ENCODE data around the gene EML1.
"Not testable (repeated sequence)": the region's sequence is repeated elsewhere in the genome, so short reads cannot be mapped to it uniquely, and the experiment has no call there.

The EML1 gene

DNA sequence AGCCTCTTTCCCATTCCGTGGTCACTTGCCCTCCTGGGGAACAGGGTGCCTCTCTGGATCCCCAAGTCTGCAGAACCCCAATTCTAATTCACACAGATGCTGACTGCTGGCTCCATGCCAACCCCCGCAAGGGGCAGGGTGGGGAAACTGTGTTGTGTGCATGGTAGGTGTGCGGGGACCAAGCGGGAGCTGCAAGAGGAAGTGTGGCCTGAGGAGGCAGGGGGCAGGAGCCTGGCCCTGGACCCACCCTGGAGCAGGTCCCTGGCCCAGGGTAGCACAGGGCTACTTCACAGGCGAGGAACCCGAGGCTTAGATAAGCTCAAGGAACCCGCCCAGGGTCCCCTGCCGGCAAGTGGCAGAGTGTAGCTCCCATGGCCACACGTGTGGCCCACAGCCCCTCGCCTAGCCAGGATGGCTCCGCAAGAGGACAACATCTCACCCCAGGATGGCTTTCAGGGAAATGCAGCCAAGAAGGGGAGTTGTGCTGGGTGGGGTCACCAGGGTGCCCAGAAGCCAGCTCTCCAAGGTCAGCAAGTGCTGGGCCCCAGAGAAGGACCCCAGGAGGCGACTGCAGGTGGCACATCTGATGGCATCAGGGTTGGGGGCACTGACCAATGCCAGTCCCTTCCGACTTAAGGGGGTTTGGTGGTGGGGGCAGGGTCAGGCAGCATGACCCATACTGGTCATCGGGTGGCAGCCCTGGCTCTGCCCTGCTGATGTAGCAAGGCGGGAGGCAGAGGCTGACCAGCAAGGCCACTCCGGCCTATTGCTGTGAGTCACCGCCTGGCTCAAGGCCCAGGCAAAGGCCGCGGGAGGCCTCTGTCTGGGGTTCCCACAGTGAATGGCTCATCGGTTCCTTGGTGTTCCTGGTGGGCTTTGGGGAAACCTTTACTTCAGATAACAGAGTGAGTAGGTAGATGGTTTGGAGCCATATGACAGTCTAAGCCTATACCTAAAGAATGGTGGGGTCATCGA lies 37.3 kb upstream of the EML1 start:
- DNase-seq, result peak; percentile 76

DNA sequence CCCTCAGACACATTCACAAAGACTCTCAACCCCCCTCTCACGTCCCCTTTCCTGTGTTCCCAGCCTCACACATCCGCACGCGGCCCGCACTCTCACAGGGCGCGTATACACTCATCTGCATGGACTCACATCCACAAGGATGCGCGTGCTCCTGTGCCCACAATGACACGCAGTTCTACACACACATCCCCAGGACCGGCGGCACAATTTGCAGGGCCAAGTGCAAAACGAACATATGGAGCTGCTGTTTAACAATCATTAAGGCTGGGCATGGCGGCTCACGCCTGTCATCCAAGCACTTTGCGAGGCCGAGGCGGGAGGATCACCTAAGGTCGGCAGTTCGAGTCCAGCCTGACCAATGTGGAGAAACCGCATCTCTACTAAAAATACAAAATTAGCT lies 36.4 kb upstream of the EML1 start:
- no peak for DNase-seq

DNA sequence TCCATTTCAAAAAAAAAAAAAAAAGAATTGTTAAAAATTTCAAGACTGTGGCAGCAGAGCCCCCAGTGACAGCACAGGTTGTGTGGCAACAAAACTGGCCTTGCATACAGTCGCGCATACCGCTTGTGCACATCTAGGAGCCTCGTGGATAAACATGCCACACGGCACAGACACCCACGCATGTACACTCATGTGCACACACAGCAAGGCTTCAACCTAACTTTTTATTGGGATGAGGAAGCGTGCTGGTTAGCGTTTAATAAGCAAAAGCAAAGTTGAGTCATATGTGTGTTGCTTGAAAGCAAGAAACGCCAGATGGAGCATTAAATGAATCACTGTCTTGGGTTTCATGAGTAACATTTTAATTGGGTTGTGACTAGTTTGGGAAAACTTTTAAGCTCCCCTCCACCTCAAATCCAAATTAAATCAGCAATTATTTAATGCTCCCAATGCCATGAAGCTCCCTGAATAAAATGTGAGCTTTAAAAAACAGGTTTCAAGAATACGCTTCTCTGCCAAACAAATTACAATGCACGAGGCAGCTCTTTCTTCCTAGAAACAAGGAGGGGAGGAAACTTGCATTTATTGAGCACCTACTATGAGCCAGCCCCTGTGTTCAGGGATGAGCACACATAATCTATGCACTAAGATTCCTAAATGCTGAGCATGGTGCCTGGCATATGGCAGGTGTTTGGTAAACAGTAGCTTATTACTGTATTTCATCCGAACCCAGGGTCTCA lies 35.7 kb upstream of the EML1 start:
- peak; percentile 93 for DNase-seq

DNA sequence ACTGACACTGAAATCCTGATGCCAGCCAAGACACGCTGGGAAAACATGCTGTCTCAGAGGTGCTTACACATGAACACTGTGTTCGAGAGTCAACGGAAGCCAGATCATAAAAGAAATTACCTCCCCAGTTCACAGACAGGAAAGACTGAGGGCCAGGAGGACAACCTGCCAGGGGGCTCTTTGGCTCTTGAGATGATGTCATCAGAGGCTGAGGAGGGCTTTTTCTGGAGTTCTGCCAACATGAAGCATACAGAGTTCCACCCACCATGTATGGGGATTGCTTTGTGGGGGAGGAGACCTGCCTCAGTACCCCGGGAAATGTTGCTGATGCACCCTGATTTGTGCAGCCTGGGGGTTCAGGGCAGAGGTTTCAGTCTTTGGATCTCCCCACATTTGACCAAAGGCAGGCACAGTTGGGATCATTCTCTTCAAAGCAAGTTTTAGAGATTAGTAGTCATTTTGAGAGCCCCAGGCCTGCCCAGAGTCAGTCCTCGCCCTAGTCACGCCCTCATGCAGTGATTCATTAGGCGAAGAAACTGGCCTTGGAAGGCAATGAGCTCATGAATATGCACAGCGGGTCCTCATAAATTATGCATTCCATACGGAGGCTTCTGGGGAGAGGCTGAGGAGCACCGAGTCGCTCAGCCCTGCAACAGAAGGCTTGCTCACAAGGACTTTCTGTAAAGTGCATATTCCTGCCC lies 34.9 kb upstream of the EML1 start:
- DNase-seq, result peak; percentile 4

DNA sequence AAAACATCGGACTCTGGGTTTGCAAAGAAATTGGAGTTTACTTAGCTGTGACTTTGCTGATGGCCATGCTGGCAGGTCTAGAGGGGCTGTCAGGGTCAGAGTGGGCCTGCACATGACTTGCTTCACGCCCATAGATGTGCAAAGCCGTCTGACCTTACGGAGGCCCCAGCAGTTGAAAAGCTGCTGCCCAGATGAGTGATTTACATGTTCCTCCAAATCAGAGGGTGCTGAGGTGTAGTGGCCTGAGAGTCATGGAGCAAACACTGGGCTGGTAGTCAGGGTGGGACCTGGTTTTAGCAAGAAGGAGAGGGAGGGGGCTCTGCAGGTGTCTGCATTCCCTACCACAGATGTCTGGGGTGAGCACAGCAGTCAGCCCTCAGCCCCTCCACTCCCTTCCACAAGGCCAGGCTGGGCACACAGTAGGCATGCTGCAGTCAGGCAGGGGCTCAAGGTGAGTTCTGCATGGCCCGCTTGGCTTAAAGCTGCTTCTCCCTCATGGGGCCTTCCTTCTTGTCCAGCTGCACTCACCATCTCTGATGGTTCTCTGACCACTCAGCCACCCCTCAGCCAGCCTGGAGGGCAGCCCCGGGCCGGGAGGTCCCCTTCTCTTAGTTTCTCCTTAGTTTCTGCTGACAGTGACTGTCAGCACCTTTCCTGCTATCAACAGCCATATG lies 34.2 kb upstream of the EML1 start:
- no peak for DNase-seq

DNA sequence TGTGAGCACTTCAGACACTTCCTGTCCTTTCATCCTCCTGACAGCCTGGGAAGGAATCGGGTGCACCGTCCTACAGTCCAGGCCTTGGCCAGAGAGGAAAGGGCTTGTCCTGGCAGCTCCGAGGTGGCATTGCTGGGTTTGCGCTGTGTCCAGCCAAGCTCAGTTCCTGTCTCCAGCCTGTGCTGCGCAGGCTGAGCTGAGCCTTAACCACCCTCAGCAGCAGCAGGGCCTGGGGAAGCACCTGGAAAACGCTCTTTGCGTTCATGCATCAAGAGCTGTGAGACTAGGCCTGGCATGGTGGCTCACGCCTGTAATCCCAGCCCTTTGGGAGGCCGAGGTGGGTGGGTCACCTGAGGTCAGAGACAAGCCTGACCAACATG lies 33.7 kb upstream of the EML1 start:
- no peak for DNase-seq

DNA sequence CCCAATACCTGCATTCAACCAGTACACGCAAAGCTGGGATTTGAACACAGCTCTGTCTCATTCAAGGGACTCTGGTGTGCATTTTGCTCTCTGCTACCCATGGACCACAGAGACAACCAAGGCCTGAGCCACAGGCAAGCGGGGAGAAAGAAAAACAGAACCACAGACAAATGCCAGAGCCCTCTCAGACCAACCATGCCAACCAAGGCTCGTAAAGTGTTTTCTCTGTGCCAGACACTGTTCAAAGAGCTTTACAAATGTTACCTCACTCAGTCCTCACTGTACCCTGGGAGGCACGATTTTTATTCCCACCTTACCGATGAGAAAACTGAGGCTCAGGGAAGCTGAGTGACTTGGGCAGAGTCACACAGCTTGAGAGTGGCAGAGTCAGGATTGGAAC lies 32.4 kb upstream of the EML1 start:
- DNase-seq, result no peak

DNA sequence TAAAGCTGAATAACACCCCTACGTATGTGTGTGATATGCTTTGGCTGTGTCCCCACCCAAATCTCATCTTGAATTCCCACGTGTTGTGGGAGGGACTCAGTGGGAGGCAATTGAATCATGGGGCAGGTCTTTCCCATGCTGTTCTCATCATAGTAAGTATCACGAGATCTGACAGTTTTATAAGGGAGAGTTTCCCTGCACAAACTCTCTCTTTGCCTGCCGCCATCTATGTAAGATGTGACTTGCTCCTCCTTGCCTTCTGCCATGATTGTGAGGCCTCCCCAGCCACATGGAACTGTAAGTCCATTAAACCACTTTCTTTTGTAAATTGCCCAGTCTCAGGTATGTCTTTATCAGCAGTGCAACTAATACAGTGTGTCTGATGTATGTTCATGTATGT lies 30.3 kb upstream of the EML1 start:
- not testable (repeated sequence) for DNase-seq

DNA sequence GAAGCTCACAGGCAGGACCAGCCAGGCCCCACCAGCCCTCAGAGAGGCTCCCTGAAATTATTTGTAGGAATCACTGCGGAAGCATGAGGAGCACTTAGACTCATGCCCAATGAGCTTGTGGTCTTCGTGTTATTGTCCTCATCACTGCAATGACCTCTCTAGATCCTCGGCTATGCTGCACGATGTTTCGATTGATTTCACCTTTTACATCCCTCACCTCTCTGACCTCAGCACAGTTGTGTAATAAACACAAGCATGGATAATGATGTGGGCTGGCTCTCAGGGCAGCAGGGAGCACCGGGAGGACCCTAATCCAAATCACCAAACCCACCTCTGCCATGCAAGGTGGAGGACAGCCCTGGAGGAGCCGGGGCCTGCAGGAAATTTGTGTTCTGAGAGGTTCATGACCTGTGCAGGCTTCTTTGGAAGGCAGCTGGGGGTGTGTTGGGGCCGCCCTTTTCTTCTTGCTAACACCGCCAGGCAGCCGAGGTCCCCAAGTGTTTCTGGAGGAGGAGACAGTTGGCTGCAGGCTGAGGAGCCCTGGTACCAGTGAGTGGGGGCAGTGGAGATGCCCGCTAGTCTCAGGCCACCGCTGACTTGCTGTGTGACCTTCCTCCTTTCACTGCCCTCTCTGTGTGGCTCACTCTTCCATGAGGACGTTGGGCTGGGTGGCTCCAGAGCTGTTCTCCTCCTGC lies 29.5 kb upstream of the EML1 start:
- no peak for DNase-seq

DNA sequence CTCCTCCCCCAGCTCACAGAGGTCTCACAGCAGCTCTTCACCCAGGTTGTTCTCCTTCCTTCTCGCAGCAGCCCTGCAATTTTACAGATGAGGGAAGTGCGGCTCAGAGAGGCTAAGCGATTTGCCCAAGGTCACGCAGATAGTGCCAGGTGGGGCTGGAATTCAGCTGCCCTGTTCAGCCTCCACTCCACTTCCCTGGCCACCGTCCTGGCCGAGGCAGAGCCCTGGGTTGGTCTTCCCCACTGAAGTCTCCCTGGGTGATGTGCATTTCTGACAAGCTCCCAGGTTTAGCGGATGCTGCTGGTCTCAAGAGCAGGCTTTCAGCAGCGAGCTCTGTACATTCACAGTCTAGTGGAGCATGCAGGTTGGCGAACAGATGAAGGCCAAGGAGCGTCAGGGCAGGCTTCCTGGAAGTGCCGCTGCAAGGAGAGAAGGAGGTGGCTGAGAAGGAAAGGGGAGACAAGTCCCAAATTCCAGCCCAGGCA lies 28.9 kb upstream of the EML1 start:
- DNase-seq, result no peak

DNA sequence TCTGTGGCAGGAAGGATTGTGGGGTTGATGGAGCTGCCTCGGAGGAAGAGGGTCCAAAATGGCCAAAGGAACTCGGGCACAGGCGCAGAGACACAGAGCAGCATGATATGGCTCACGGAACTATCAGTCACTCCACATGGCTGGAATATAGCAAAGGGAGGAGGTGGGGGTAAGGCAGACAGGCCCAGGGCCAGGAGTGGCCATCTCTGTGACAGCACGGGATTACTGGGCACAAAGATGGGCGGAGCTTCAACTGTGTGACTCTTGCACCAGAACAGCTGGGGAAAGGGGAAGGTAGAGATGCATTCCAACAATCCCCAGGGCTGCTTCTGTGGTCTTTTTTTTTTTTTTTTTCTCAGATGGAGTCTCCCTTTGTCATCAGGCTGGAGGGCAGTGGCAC lies 24.8 kb upstream of the EML1 start:
- DNase-seq, result no peak

DNA sequence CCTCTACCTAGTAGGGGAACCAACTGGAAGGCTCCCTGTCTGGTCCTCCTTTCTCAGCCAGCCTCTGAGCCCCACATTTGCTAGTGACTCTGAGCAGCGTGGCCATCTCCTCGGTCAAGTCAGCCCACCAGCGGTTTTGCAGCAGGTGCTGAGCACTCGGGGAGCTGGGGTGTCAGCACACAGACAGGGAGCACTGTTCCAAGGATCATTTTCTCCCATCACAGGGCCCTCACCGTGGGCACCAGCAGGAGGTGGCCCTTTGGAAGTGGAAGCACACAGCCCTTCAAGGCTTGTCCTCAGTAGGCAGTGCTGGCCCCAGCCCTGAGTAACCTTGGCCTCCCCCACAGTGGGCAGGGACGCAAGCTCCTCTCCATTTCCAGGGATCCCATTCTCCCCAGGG lies 24.1 kb upstream of the EML1 start:
- DNase-seq, result no peak

DNA sequence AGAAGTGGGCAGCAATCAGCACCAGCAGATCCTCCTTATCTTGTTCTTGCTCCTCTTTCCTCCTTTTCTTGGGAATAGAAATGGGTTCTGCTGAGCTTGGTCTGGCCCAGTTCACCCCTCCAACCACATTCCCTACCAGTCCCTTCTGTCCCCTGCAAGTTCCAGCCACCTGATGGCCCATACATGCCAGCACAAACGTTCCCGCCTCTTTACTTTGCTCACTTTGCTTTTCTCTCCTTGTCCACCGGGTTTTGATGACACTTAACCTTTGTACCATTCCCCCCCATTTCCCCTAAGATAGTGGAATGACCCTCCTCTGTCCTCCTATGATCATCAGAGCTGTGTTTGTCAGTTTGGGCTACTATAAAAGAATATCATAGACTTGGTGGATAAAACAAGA lies 23.4 kb upstream of the EML1 start:
- no peak for DNase-seq

DNA sequence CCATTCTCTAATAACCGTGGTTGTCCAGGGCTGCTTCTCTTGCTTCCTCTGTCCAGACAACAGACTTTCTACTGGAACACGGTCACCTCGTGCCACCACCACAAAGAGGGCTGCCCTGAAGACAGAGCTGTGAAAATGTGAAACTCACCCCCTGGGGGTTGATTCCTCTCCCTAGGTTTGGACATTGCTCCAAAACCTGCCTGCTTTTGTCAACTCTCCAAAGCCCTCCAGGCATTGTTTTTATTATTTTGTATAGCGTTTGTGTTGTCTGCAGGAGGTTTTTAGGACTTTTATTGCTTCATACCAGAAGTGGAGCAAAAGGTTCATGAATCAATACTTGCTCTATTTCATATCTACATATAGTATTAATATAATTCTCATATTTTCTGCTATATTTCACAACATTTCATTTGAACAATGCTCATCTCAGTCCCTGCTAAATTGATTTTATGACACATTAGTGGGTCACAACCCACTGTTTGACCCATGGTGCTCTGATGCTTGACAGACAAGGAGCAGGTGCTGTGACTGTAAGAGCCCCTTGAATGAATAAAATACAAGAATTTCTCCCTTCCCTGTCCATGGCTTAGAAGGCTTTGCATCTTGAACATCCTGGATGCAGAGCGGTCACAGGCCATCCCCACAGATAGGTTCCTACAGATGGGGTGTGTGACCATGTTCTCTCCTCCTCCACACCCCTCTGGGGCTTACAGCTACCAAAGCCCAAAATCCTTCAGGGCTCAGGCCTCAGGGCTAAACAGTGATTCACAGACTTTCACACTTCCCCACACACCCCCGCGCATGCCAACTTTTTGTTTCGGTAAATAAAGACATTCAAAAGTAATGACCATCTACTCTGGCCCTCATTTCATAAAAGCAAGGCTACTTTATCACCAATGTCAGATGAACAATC lies 20.6 kb upstream of the EML1 start:
- no peak for DNase-seq

DNA sequence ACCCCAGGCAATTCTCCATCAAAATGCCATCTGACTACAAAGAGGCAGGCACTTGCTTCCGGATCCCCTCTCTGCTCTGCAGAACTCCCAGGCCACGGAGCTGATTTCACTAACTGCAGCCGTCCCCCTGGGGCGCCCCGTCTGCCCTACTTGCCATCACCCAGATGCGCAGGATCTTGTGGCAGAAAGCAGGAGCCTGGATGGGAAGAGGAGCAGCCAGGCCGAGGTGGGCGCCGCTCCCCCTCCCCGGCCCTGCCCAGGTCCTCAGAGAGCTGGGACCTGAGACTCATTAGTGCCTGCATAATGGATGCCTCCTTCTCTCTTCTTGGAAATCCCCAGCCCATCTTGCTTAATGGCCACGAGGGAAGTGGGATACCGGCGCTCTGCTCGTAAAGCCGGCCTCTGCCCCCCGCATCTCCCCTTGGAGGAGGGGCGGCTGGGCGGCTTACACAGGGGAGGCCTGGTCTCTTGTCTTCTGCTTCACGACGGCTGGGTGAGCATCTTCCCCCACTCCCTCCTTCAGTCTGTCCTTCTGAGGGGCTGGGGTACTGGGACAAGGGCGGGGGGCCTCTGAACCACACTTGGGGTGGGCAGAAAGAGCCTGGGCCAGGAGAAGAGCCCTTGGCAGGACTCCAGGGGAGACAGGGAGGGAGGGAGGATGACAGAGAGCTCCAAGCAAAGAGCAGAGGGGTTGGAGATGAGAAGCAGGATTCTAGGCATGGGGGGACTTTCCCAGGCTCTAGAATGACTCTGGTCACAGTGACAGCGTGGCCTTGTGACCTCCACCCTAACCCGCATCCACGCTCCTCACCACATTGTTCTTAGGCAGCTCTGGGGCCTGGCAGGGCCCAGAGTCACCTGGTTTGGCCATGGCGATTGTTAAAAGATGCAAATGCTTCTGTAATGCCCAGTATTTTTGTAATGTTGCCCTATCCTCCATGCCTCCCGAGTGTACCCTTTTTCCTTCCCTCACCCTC lies 19.4 kb upstream of the EML1 start:
- no peak for DNase-seq

DNA sequence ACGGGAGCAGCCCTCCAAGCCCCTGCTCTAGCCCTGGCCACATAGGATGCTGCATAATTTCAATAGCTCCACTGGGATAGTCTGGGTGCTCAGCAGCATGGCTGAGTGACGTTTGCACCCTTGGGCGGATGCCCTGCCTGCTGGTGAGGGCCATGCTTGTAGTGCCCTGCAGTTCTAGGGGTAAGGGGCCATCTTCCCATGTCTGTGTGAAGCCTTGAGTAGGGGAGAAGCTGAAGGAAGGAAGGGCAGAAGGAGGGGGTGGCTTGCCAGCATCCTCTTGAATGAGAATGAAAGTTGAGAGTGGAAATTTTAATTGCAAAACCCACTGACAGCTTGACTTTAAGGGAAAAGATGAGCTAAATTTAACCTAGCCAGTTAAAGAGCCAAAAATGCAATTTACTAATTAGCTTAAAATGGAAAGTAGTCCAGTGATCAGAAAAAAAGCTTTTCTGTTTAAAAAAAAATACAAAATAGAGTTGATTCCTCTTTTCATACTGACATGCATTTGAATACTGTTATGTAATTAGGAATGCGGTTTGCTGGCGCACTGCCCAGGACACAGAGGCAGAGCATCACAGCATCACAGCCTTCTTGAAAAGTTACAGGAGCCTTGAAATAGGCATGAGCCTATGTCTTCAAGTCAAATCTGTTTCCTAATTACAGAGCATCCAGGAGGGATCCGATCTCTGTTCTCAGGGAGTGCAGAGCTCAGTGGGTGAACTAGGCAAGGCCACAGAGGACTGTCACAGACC lies 18.5 kb upstream of the EML1 start:
- no peak for DNase-seq

DNA sequence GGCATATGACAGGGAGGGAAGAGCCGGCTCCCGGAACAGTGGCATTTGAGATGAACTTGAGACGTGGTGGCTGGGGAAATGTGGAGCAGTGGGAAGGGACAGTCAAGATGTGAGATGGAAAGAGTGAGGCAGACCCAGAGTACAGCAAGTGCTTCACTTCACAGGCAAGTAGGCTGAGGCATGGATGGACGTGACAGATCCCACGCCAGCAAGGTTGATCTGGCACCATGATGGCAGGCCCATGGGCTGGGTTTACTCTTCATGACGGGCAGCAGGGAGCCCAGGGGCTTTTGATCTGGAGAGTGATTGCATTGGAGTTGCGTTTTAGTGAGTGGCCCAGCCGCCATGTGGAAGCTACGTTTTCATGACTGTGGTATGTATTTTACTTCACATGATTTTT lies 17.9 kb upstream of the EML1 start:
- DNase-seq, result no peak

DNA sequence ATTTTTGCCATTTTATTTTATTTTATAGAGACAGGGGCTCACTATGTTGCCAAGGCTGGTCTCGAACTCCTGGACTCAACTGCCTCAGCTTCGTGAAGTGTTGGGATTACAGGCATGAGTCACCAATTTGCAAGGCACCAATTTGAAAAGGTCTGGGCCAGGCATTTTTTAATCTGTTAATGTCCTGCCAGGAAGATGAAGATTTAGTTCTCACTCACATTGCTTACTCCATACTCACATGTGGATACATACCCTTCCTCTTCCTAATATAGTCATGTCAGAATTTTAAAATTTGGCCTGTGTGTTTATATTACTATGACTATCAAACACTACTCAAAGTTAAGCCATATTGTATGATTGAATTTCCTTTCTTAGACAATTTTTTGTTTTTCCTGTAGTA lies 15.3 kb upstream of the EML1 start:
- DNase-seq, result no peak

DNA sequence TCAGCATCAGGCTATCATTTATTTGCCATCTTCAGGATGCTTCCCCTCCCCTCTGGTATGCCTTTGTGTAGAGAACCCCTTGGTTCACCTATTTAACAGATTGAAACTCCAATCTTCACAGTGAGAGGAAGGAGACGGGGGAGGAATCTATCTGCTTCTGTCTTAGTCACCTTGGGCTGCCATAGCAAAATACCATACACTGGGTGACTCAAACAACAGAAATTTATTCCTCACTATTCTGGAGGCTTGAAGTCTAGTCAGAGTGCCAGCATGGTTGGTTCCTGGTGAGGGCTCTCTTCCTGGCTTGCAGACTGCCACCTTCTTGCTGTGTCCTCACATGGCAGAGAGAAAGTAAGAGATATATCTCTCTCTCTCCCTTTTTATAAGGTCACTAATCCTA lies 13.5 kb upstream of the EML1 start:
- peak; percentile 47 for DNase-seq

Data from kidney glomerular epithelial cell (primary cell).